ENCODE data around the gene MTERF1. TPM values are rescaled to one million over a fixed set of nuclear protein-coding genes. Genes with fewer than 3 reads are reported as not detected.

Gene MTERF1
- total RNA-seq, 1 experiment from 2014 or later: 12.0 TPM

- TF ChIP-seq ZNF512 (CRISPR knock-in tag; IDR thresholded peaks at IDR 0.05; ENCODE audit: borderline replicate concordance) (no peak), CDX4 (CRISPR knock-in tag; IDR thresholded peaks at IDR 0.05; ENCODE audit: borderline replicate concordance) (no peak)
These were observed 7.6 kb downstream of the MTERF1 start (continued) for GRCh38 chr7:91872928-91873327.

GRCh38 chr7:91872069-91872468, 8.4 kb downstream of the MTERF1 start:
- POLR2A ChIA-PET: no interaction called here
- TF ChIP-seq HMGA2 (CRISPR knock-in tag; IDR thresholded peaks at IDR 0.05) (no peak), SMAD3 (CRISPR knock-in tag; IDR thresholded peaks at IDR 0.05; ENCODE audit: borderline replicate concordance) (no peak), ZNF396 (CRISPR knock-in tag; IDR thresholded peaks at IDR 0.05; ENCODE audit: borderline replicate concordance) (no peak)
- Mint-ChIP-seq H3K9me3 (no peaks in the 10 kb centered on the region), H3K4me1 (no peaks in the 10 kb centered on the region), H3K27me3 (ENCODE audit: low read depth) (no peaks in the 10 kb centered on the region), H3K4me3 (no peak overlapping the region), H3K36me3 (no peaks in the 10 kb centered on the region; the same call in 1 of the 2 replicates), H3K27ac (no peak overlapping the region)
- no peak for ATAC-seq
- DNase-seq (ENCODE audit: low spot score): no peak
- CTCF ChIA-PET: no interaction called here

- no peaks in the 10 kb centered on the region for H3K36me3 Mint-ChIP-seq
- TF ChIP-seq ZNF263 (CRISPR knock-in tag; IDR thresholded peaks at IDR 0.05; ENCODE audit: low read depth) (no peak), TP53 (CRISPR knock-in tag; IDR thresholded peaks at IDR 0.05) (no peak), FOXK1 (CRISPR knock-in tag; IDR thresholded peaks at IDR 0.05) (no peak), ZNF532 (CRISPR knock-in tag; IDR thresholded peaks at IDR 0.05; ENCODE audit: borderline replicate concordance) (no peak), USF2 (CRISPR knock-in tag; IDR thresholded peaks at IDR 0.05) (no peak), MYBL2 (CRISPR knock-in tag; IDR thresholded peaks at IDR 0.05) (no peak), GTF2I (CRISPR knock-in tag; conservative IDR thresholded peaks at IDR 0.05) (no peak), E2F4 (CRISPR knock-in tag; IDR thresholded peaks at IDR 0.05; ENCODE audit: borderline replicate concordance, low read depth) (no peak), ETV6 (CRISPR knock-in tag; IDR thresholded peaks at IDR 0.05) (no peak), NFATC4 (CRISPR knock-in tag; IDR thresholded peaks at IDR 0.05) (no peak), ZNF219 (CRISPR knock-in tag; IDR thresholded peaks at IDR 0.05; ENCODE audit: borderline replicate concordance) (no peak), ZNF232 (CRISPR knock-in tag; IDR thresholded peaks at IDR 0.05) (no peak), FOXJ3 (CRISPR knock-in tag; IDR thresholded peaks at IDR 0.05; ENCODE audit: borderline replicate concordance) (no peak), CTCF (IDR thresholded peaks at IDR 0.05) (no peak), NFYB (CRISPR knock-in tag; conservative IDR thresholded peaks at IDR 0.05; ENCODE audit: low read depth) (no peak), USF1 (CRISPR knock-in tag; IDR thresholded peaks at IDR 0.05) (no peak), NR3C1 (CRISPR knock-in tag; conservative IDR thresholded peaks at IDR 0.05; ENCODE audit: low read depth) (no peak), GABPB1 (CRISPR knock-in tag; IDR thresholded peaks at IDR 0.05) (no peak), CREB1 (CRISPR knock-in tag; IDR thresholded peaks at IDR 0.05) (no peak)
- ChIA-PET CTCF (interaction anchor here (0.7 to 1.0 kb wide), 2 partner anchors 11 to 12 kb away, joined by 3 to 5 read pairs; partner anchors contain the start of gene MTERF1), POLR2A (no interaction called here)
- H3K4me1 Mint-ChIP-seq: no peaks in the 10 kb centered on the region
- H3K9me3 Mint-ChIP-seq: peaks cover 2% of the 10 kb centered on the region; the same call in 1 of the 2 replicates
- DNase-seq (ENCODE audit: low spot score) (no peak), ATAC-seq (peak; percentile 59)
- H3K27me3 Mint-ChIP-seq (ENCODE audit: low read depth): no peaks in the 10 kb centered on the region
- no peak overlapping the region for H3K27ac Mint-ChIP-seq
- H3K4me3 Mint-ChIP-seq: no peak overlapping the region
These were observed 10.8 kb downstream of the MTERF1 start for GRCh38 chr7:91869661-91870060.

All from WTC11 (cell line).